A549 (cell line): Measurements from ENCODE around the gene DNAJC22. TPM values are rescaled to one million over a fixed set of nuclear protein-coding genes. Genes with fewer than 3 reads are reported as not detected.

Experiments used
- ATAC-seq, 2 experiments: fragments of 200-7000 bp in 1 of 2; fragments of >200 bp in 1 of 2; cut with Nextera tagmentation in 1 of 2; cut with Tn5 transposase in 1 of 2; 3 replicates each; pipeline versions ENCODE4 v1.8.0 to v1.9.1; 2018 to 2020; ENCODE audit warnings: mild to moderate bottlenecking in 1 of 2, moderate library complexity in 1 of 2
- CTCF ChIA-PET: fragments of 300-600 bp; sonication (Branson Sonifier 250); formaldehyde crosslinking; extraction: SDS; loops from one replicate; lab custom pipeline; 2021; ENCODE audit warnings: antibody characterized with exemption, inconsistent platforms; lab: Yijun Ruan, JAX
- POLR2A ChIA-PET: fragments of 350-600 bp; formaldehyde crosslinking; extraction: SDS; loops from one replicate; lab custom pipeline; 2021; ENCODE audit warnings: antibody characterized with exemption, inconsistent platforms; lab: Yijun Ruan, JAX
- DNase-seq, 2 experiments: peaks; one replicate each; pipeline versions ENCODE4 v3.0.0 to v3.0.0-alpha.2; 2011 to 2016; ENCODE audit warnings: low read depth in 1 of 2, low spot score in 1 of 2
- FAIRE-seq: peaks from 2 replicates; lab custom pipeline; 2011; peaks lifted over from hg19 to GRCh38; lab: Jason Lieb, UNC
- H3K27ac ChIP-seq, 2 experiments: fragments of >200 bp; sonication (Bioruptor Twin); formaldehyde crosslinking; 3 replicates each; pipeline ENCODE4 v1.5.1; 2016 to 2017
- H3K4me1 ChIP-seq: fragments of >200 bp; sonication (Bioruptor Twin); formaldehyde crosslinking; 3 replicates; pipeline ENCODE4 v1.6.1; 2016
- H3K4me2 ChIP-seq: fragments of >200 bp; sonication (Bioruptor Twin); formaldehyde crosslinking; 3 replicates; pipeline ENCODE4 v1.6.1; 2016
- H3K4me3 ChIP-seq: fragments of >200 bp; sonication (Bioruptor Twin); formaldehyde crosslinking; 3 replicates; pipeline ENCODE4 v1.5.1; 2016
- H3K9me3 ChIP-seq: fragments of >200 bp; sonication (Bioruptor Twin); formaldehyde crosslinking; 3 replicates; pipeline ENCODE4 v1.6.1; 2016
- CBX8 ChIP-seq: fragments of 200-600 bp; sonication (generic); IDR thresholded peaks from 2 replicates; pipeline ENCODE4 v1.6.1; 2016
- CHD2 ChIP-seq: fragments of 150-350 bp; IDR thresholded peaks from 2 replicates; pipeline ENCODE4 v1.6.1; 2014; ENCODE audit warnings: low read length; ENCODE audit not compliant: partially characterized antibody
- CHD4 ChIP-seq: fragments of 200-600 bp; sonication (generic); IDR thresholded peaks from 2 replicates; pipeline ENCODE4 v1.6.1; 2016; ENCODE audit warnings: antibody characterized with exemption, mild to moderate bottlenecking, borderline replicate concordance
- EHF ChIP-seq: fragments of 250-450 bp; sonication (Bioruptor Pico); IDR thresholded peaks from 2 replicates; pipeline ENCODE4 v1.5.0; 2020; ENCODE audit warnings: mild to moderate bottlenecking
- EP300 ChIP-seq, 2 experiments: fragments of >200 bp; sonication (Bioruptor Twin); formaldehyde crosslinking; IDR thresholded peaks; 2 replicates in 1 of 2; 3 replicates in 1 of 2; pipeline ENCODE4 v1.6.1; 2016 to 2017
- FOSB ChIP-seq: fragments of 250-450 bp; sonication (Bioruptor Pico); IDR thresholded peaks from 2 replicates; pipeline ENCODE4 v1.5.0; 2020; ENCODE audit warnings: mild to moderate bottlenecking, moderate library complexity
- HOXB5 ChIP-seq: fragments of 250-450 bp; sonication (Bioruptor Pico); IDR thresholded peaks from 2 replicates; pipeline ENCODE4 v1.5.0; 2020; ENCODE audit warnings: mild to moderate bottlenecking, moderate library complexity
- KDM1A ChIP-seq: fragments of 200-600 bp; sonication (generic); IDR thresholded peaks from 2 replicates; pipeline ENCODE4 v1.6.1; 2016; ENCODE audit warnings: low read depth, mild to moderate bottlenecking
- MAFK ChIP-seq: fragments of 450-650 bp; IDR thresholded peaks from 2 replicates; pipeline ENCODE4 v1.6.1; 2014; ENCODE audit not compliant: partially characterized antibody
- RAD21 ChIP-seq, 2 experiments: fragments of >200 bp in 1 of 2; sonication (Bioruptor Twin) in 1 of 2; formaldehyde crosslinking in 1 of 2; IDR thresholded peaks in 1 of 2; conservative IDR thresholded peaks in 1 of 2; 2 replicates in 1 of 2; 3 replicates in 1 of 2; pipeline ENCODE4 v1.6.1; 2012 to 2018; ENCODE audit warnings: inconsistent platforms in 1 of 2
- RARB ChIP-seq: fragments of 250-450 bp; sonication (Bioruptor Pico); IDR thresholded peaks from 2 replicates; pipeline ENCODE4 v1.8.0; 2021; ENCODE audit warnings: mild to moderate bottlenecking, moderate library complexity
- SMC3 ChIP-seq: fragments of >200 bp; sonication (Bioruptor Twin); formaldehyde crosslinking; IDR thresholded peaks from 3 replicates; pipeline ENCODE4 v1.6.1; 2018; ENCODE audit warnings: inconsistent platforms
- SREBF2 ChIP-seq: fragments of 450-650 bp; IDR thresholded peaks from 2 replicates; pipeline ENCODE4 v1.6.1; 2014; ENCODE audit warnings: mild to moderate bottlenecking, moderate library complexity
- ZFP36 ChIP-seq: fragments of 450-650 bp; IDR thresholded peaks from 2 replicates; pipeline ENCODE4 v1.6.1; 2014; ENCODE audit warnings: borderline replicate concordance; ENCODE audit not compliant: partially characterized antibody
- whole genome bisulfite sequencing: methylation state at CpG from one replicate; pipeline ENCODE4 v1.1.6; 2017; ENCODE audit errors: missing lambda C conversion rate; 5-methylcytosine and 5-hydroxymethylcytosine counted together
- polyA plus RNA-seq, 4 experiments: library from polyadenylated mRNA; depleted of rRNA in 3 of 4; stranded (reverse); fragments of >200 nt; fragmentation: RNase III in 1 of 4; extraction: RNeasy Plus Mini Kit Qiagen cat#74134 plus additional on column Dnase treatment in 1 of 4; gene quantifications; 2 replicates in 3 of 4; 3 replicates in 1 of 4; pipeline ENCODE4 v1.2.3, GENCODE V29; 2011 to 2017
- TF ChIP-seq, protein P1 (sequence below): fragments of >200 bp; sonication (Bioruptor Twin); formaldehyde crosslinking; IDR thresholded peaks from 3 replicates; pipeline ENCODE4 v1.5.1; 2016
- TF ChIP-seq, protein P2 (sequence below): fragments of 200-600 bp; sonication (generic); IDR thresholded peaks from 2 replicates; pipeline ENCODE4 v1.6.1; 2016; ENCODE audit warnings: antibody characterized with exemption, mild to moderate bottlenecking, moderate library complexity
- TF ChIP-seq, protein P3 (sequence below): fragments of >200 bp; sonication (Bioruptor Twin); formaldehyde crosslinking; IDR thresholded peaks from 2 replicates; pipeline ENCODE4 v1.6.1; 2016

The DNAJC22 gene
- polyA plus RNA-seq, 2 of the 4 experiments (the other 2 are of a cell fraction) = 22.6 to 35.5 TPM

DNA sequence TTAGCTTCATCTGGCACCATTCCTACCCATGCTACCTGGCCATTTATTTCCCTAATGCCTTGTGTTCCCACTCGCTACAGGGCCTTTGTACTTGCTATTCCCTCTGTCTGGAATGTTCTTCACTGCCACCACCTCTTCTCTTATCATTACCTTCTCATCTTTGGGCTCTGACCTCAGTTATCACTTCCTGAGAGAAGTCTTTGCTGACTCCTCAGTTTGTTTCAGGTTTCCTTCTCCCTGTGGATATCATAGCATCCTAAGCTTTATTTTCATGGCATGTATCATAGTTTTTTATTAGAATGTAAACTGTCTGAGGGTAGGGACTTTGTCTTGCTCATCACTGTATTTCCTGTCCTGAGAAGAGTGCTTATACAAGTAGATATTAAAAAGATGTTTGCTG, 50.3 kb downstream of the DNAJC22 start:
- Histone ChIP-seq H3K4me3 (no peak overlapping the region), H3K27ac (no peak overlapping the region)
- ChIA-PET POLR2A (interaction anchor here (0.6 to 1.2 kb wide), 2 partner anchors 30 to 344 kb away, joined by 3 read pairs; partner anchors contain the start of gene SPATS2), CTCF (interaction anchor here (0.8 to 1.8 kb wide), 8 partner anchors 9 to 309 kb away, joined by 3 to 6 read pairs (median 4); no protein-coding TSS in a partner anchor)
- TF ChIP-seq HOXB5 (no peak), RAD21 (conservative IDR thresholded peaks at IDR 0.05 in 1 of 2, IDR thresholded peaks at IDR 0.05 in 1 of 2) (no peak), SREBF2 (no peak), ZFP36 (no peak), KDM1A (no peak), CHD4 (no peak), EHF (CRISPR knock-in tag) (no peak), RARB (CRISPR knock-in tag) (no peak), SMC3 (no peak), FOSB (no peak), MAFK (no peak), CHD2 (no peak), EP300 (IDR thresholded peaks at IDR 0.05) (no peak), CBX8 (no peak)
- TF ChIP-seq, protein P1, sequence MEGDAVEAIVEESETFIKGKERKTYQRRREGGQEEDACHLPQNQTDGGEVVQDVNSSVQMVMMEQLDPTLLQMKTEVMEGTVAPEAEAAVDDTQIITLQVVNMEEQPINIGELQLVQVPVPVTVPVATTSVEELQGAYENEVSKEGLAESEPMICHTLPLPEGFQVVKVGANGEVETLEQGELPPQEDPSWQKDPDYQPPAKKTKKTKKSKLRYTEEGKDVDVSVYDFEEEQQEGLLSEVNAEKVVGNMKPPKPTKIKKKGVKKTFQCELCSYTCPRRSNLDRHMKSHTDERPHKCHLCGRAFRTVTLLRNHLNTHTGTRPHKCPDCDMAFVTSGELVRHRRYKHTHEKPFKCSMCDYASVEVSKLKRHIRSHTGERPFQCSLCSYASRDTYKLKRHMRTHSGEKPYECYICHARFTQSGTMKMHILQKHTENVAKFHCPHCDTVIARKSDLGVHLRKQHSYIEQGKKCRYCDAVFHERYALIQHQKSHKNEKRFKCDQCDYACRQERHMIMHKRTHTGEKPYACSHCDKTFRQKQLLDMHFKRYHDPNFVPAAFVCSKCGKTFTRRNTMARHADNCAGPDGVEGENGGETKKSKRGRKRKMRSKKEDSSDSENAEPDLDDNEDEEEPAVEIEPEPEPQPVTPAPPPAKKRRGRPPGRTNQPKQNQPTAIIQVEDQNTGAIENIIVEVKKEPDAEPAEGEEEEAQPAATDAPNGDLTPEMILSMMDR = no peak
- TF ChIP-seq, protein P2, sequence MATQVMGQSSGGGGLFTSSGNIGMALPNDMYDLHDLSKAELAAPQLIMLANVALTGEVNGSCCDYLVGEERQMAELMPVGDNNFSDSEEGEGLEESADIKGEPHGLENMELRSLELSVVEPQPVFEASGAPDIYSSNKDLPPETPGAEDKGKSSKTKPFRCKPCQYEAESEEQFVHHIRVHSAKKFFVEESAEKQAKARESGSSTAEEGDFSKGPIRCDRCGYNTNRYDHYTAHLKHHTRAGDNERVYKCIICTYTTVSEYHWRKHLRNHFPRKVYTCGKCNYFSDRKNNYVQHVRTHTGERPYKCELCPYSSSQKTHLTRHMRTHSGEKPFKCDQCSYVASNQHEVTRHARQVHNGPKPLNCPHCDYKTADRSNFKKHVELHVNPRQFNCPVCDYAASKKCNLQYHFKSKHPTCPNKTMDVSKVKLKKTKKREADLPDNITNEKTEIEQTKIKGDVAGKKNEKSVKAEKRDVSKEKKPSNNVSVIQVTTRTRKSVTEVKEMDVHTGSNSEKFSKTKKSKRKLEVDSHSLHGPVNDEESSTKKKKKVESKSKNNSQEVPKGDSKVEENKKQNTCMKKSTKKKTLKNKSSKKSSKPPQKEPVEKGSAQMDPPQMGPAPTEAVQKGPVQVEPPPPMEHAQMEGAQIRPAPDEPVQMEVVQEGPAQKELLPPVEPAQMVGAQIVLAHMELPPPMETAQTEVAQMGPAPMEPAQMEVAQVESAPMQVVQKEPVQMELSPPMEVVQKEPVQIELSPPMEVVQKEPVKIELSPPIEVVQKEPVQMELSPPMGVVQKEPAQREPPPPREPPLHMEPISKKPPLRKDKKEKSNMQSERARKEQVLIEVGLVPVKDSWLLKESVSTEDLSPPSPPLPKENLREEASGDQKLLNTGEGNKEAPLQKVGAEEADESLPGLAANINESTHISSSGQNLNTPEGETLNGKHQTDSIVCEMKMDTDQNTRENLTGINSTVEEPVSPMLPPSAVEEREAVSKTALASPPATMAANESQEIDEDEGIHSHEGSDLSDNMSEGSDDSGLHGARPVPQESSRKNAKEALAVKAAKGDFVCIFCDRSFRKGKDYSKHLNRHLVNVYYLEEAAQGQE = no peak
- TF ChIP-seq, protein P3, sequence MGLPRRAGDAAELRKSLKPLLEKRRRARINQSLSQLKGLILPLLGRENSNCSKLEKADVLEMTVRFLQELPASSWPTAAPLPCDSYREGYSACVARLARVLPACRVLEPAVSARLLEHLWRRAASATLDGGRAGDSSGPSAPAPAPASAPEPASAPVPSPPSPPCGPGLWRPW = no peak
- TF ChIP-seq, all 56 proteins: peak for 0
- no peak for FAIRE-seq
- no peak overlapping the region for H3K4me2 ChIP-seq
- no peak for DNase-seq
- 92% methylated on average over 1 of the region's 1 CpG for WGBS
- H3K4me1 ChIP-seq = peaks cover 27% of the 10 kb centered on the region
- H3K9me3 ChIP-seq = 0 out of 3 replicates have a peak, but pooled peaks cover 3% of the 10 kb centered on the region
- ATAC-seq = no peak

DNA sequence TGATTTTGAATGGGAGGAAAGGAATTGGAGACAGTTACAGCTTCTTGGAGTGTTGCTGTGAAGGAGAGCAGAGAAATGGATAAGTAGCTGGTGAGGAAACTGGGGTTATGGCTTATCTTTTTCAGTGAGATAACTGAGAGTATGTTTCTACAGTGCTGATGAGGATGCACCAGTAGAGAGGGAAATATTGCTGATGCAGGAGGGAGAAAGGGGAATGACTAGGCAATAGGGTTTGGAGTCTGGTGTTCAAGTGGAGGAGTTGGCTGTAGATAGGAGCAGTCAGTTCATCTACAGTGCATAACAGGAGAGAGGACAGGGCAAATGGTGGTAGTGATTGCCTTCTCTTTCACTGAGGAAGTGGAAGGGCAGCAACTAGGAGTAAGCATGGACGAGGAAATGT, 53.6 kb downstream of the DNAJC22 start:
- CTCF ChIA-PET = interaction anchor here (0.8 to 8.2 kb wide), 8 partner anchors 11 to 181 kb away, joined by 3 to 52 read pairs (median 4); partner anchors contain the start of gene DNAJC22

More for the DNA sequence above, 53.6 kb downstream of the DNAJC22 start:
- peak overlapping the region; percentile 35; the same call in 2 of the 3 replicates for H3K4me2 ChIP-seq
- peak in 1 of 2 experiments; percentile 54; a peak in 3 of 6 replicates for ATAC-seq
- 91% methylated on average over 1 of the region's 1 CpG for WGBS
- POLR2A ChIA-PET = interaction anchor here (1.1 kb wide), 2 partner anchors 33 to 69 kb away, joined by 3 read pairs; partner anchors contain the start of gene SPATS2
- H3K4me3 ChIP-seq = no peak overlapping the region
- no peak for FAIRE-seq
- peaks cover 44% of the 10 kb centered on the region for H3K4me1 ChIP-seq
- no peak overlapping the region; a peak in 1 of 6 replicates for H3K27ac ChIP-seq
- H3K9me3 ChIP-seq = no peaks in the 10 kb centered on the region
- no peak for DNase-seq
- peak; percentile 47 for TF ChIP-seq MAFK
- no peak for TF ChIP-seq ZFP36

Other genes starting within 250 kb of the DNAJC22 start
- gene LMBR1L, start 236.0 kb upstream of the DNAJC22 start, polyA plus RNA-seq (2011; rRNA removed) = 25.1 and 35.7 TPM in 2 replicates
- 12.9 to 20.0 TPM (median 16.7 TPM) in 3 replicates for gene LMBR1L, start 236.0 kb upstream of the DNAJC22 start, polyA plus RNA-seq (2017; fragmentation: RNase III; extraction: RNeasy Plus Mini Kit Qiagen cat#74134 plus additional on column Dnase treatment)
- gene TUBA1B, start 215.5 kb upstream of the DNAJC22 start, polyA plus RNA-seq (2011; rRNA removed) = 2,708 and 2,745 TPM in 2 replicates
- gene TUBA1B, start 215.5 kb upstream of the DNAJC22 start, polyA plus RNA-seq (2017; fragmentation: RNase III; extraction: RNeasy Plus Mini Kit Qiagen cat#74134 plus additional on column Dnase treatment) = 2,367 to 2,820 TPM (median 2,590 TPM) in 3 replicates
- gene TUBA1A, start 157.8 kb upstream of the DNAJC22 start, polyA plus RNA-seq (2011; rRNA removed) = 163 and 231 TPM in 2 replicates
- gene TUBA1A, start 157.8 kb upstream of the DNAJC22 start, polyA plus RNA-seq (2017; fragmentation: RNase III; extraction: RNeasy Plus Mini Kit Qiagen cat#74134 plus additional on column Dnase treatment) = 218 to 241 TPM (median 222 TPM) in 3 replicates
- gene TUBA1C, start 81.8 kb upstream of the DNAJC22 start, polyA plus RNA-seq (2011; rRNA removed) = 1,183 and 1,488 TPM in 2 replicates
- gene TUBA1C, start 81.8 kb upstream of the DNAJC22 start, polyA plus RNA-seq (2017; fragmentation: RNase III; extraction: RNeasy Plus Mini Kit Qiagen cat#74134 plus additional on column Dnase treatment) = 1,577 to 1,940 TPM (median 1,656 TPM) in 3 replicates
- 1.7 and 2.0 TPM in 2 replicates for gene PRPH, start 51.7 kb upstream of the DNAJC22 start, polyA plus RNA-seq (2011; rRNA removed)
- 0.42 to 0.67 TPM (median 0.50 TPM) in 3 replicates for gene PRPH, start 51.7 kb upstream of the DNAJC22 start, polyA plus RNA-seq (2017; fragmentation: RNase III; extraction: RNeasy Plus Mini Kit Qiagen cat#74134 plus additional on column Dnase treatment)
- gene TROAP, start 23.6 kb upstream of the DNAJC22 start, polyA plus RNA-seq (2011; rRNA removed) = 50.0 and 56.4 TPM in 2 replicates
- gene TROAP, start 23.6 kb upstream of the DNAJC22 start, polyA plus RNA-seq (2017; fragmentation: RNase III; extraction: RNeasy Plus Mini Kit Qiagen cat#74134 plus additional on column Dnase treatment) = 49.3 to 59.3 TPM (median 55.5 TPM) in 3 replicates
- 0.99 and 1.5 TPM in 2 replicates for gene C1QL4, start 9.7 kb upstream of the DNAJC22 start, polyA plus RNA-seq (2011; rRNA removed)
- gene C1QL4, start 9.7 kb upstream of the DNAJC22 start, polyA plus RNA-seq (2017; fragmentation: RNase III; extraction: RNeasy Plus Mini Kit Qiagen cat#74134 plus additional on column Dnase treatment) = 2.2 to 2.8 TPM (median 2.8 TPM) in 3 replicates
- 154 and 175 TPM in 2 replicates for gene SPATS2, start 20.6 kb downstream of the DNAJC22 start, polyA plus RNA-seq (2011; rRNA removed)
- gene SPATS2, start 20.6 kb downstream of the DNAJC22 start, polyA plus RNA-seq (2017; fragmentation: RNase III; extraction: RNeasy Plus Mini Kit Qiagen cat#74134 plus additional on column Dnase treatment) = 34.6 to 37.7 TPM (median 34.9 TPM) in 3 replicates
- gene KCNH3, start 192.1 kb downstream of the DNAJC22 start, polyA plus RNA-seq (2011; rRNA removed) = 1.0 and 1.2 TPM in 2 replicates
- 1.7 to 2.2 TPM (median 1.8 TPM) in 3 replicates for gene KCNH3, start 192.1 kb downstream of the DNAJC22 start, polyA plus RNA-seq (2017; fragmentation: RNase III; extraction: RNeasy Plus Mini Kit Qiagen cat#74134 plus additional on column Dnase treatment)
- gene MCRS1, start 221.3 kb downstream of the DNAJC22 start, polyA plus RNA-seq (2011; rRNA removed) = 68.5 and 69.4 TPM in 2 replicates
- gene MCRS1, start 221.3 kb downstream of the DNAJC22 start, polyA plus RNA-seq (2017; fragmentation: RNase III; extraction: RNeasy Plus Mini Kit Qiagen cat#74134 plus additional on column Dnase treatment) = 61.5 to 64.1 TPM (median 62.4 TPM) in 3 replicates